ENCODE data around the gene HECW1.

HECW1 gene

GRCh38 chr7:43385309-43385680, 272.8 kb downstream of the HECW1 start:
- no peak for DNase-seq

DNA sequence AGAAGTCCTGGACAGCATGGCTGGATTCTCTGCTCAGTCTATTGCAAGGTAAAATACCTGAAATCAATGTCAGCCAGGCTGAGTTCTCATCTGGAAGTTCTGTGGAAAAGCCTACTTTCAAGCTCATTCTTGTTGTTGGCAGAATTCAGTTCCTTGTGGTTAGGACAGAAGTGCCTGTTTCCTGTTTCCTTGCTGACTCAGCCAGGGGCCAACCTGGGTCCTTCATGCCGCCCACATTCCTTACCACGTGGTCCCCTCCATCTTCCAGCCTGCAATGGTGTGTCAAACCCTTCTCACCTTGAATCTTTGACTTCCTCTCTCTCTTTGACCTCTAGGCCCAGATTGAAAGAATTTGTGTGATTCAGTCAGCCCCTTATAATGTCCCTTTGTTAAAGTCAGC, 273.4 kb downstream of the HECW1 start:
- DNase-seq = no peak

GRCh38 chr7:43387932-43388331, 275.5 kb downstream of the HECW1 start:
- no peak for DNase-seq

- no peak for DNase-seq
Observed at GRCh38 chr7:43390576-43390975, 278.1 kb downstream of the HECW1 start.

DNA sequence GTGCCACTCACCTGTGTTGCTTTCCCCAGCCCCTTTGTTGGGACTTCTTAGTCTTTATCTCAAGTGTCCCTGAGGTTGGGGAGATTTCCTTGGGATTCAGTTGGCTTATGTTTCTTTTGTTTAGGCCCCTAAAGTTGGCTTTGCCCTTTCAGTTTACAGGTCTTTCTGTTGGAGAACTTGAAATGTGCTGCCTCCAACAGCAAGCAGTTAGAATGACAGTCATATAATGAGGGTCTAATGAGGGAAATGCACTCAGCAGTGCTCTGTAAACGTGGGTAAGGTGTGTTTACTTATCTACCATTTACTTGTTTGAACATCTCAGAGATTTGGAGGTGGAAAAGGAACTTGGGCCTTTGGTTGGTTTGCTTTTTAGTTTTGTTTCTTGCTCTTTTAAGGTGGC, 279.1 kb downstream of the HECW1 start:
- DNase-seq = no peak

- no peak for DNase-seq
Observed at GRCh38 chr7:43392638-43393330, 280.3 kb downstream of the HECW1 start.

DNA sequence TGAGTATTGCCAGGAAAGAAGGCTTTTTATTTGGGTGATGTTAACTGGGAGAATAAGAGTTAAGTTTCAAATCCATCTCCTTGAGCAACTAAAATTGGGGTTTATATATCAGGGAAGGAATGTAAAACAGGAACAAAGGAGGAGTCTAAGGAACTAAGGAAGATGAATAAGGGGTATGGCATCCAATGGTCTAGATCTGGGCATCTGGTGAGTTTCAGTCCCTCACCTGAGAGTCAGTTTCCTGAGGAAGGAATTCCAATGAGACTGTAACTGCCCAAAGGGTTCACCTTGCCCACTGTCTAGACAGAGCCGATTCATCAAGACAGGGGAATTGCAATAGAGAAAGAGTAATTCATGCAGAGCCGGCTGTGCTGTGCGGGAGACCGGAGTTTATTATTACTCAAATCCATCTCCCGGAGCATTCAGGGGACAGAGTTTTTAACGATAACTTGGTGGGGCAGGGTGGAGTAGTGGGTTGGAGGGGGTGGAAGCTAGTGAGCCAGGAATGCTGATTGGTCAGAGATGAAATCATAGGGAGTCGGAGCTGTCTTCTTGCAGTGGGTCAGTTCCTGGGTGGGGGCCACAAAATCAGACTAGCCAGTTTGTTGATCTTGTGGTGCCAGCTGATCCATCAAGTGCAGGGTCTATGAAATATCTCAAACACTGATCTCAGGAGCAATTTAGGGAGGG, 282.1 kb downstream of the HECW1 start:
- DNase-seq = no peak

DNA sequence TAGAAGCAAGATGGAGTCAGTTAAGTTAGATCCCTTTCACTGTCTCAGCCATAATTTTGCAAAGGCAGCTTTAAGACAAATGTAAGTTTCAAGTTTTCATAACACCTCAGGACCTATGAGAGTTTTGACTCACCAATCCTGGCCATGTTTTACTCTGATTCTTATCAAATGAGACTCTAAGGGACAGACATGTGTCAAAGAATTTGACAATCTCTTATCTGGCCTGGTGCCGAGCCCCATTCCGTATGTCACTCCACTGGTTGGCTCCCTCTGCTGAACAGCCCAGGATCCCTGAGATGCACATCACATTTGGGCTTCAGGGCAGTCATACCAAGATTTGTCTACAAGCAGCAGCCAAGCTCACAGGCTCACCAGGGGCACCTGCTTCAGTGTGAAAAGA, 282.9 kb downstream of the HECW1 start:
- no peak for DNase-seq

- DNase-seq = no peak
Observed at GRCh38 chr7:43396187-43396740, 283.8 kb downstream of the HECW1 start.

DNA sequence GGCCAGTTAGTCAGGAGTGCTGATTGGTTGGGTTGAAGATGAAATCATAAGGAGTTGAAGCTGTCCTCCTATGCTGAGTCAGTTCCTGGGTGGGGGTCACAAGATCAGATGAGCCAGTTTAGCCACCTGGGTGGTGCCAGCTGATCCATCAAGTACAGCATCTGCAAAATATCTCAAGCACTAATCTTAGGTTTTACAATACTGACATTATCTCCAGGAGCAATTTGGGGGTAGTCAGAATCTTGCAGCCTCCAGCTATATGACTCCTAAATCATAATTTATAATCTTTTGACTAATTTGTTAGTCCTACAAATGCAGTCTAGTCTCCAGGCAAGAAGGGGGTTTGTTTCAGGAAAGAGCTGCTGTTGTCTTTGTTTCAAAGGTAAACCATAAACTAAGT, 286.4 kb downstream of the HECW1 start:
- no peak for DNase-seq

DNA sequence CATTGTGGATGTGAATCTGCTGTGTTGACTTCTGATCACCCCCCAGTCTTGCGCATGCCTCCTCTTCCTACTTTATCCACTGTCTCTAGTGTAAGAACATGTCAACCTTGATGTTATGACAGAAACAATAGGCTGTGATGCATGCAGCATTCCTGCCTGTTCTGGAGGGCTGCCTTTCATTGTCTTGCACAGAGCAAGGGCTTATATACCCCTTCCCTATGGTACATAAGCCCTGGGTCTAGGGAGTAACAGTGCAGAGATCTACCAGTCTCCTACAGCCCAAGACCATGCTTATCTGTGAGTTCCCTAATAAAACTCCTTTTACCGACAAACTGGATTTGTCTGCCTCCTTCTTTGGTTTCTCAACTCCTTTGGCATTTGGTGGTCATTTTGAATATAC, 293.5 kb downstream of the HECW1 start:
- DNase-seq = no peak

GRCh38 chr7:43406961-43407360, 294.5 kb downstream of the HECW1 start:
- DNase-seq = no peak

DNA sequence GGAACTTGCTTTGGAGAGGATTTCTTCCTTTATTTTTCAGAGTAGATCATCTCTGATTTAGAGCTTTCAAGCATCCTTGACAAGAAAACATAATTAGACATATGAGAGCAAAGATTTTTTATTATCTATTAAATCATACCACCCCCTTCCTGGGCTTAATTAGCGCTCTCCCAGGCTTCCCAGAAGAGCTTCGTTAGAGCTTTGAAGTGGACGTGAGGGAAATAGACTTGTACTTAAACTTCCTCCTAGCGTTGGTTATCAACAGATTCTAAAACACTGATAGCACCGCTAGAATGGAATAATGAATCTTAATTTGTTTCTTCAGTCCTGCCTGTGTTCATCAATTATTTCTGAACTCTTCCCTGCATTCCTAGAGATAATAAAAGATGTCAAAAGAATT, 296.5 kb downstream of the HECW1 start:
- DNase-seq = no peak

DNA sequence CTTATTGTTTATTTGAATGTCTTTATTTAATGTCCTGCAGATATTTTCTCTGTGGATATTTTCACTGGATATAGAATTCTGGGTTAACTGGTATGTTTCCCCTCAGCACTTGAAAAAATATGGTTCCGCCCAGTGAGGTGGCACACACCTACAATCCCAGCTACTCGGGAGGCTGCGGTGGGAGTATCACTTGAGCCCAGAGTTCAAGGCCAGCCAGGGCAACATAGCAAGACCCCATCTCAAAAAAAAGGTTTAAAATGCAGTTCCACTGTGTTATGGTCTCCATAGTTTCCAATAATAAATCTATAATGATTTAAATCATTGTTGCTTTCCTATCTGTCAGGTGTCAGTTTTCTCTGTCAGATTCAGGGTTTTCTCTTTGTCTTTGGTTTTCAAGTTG, 305.0 kb downstream of the HECW1 start:
- no peak for DNase-seq

DNA sequence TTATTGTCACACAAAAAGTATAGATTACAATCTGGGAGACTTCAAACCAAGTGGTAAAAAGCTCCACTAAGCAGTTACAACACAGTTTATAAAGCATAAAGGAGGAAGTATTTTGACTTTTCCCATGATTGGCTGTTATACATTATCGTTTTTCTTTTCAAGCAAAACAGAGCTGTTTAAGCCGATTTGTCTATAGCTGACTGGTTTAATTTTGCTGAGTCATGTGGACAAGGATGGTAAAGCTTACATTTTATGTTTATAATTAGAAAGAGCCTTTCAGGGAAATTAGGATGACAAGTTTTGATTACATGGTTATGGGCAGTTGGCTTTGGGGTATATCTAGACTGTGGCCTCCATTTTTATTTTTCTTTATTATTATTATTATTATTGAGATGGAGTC, 318.0 kb downstream of the HECW1 start:
- no peak for DNase-seq

- no peak for DNase-seq
Observed at GRCh38 chr7:43431020-43431595, 318.7 kb downstream of the HECW1 start.

DNA sequence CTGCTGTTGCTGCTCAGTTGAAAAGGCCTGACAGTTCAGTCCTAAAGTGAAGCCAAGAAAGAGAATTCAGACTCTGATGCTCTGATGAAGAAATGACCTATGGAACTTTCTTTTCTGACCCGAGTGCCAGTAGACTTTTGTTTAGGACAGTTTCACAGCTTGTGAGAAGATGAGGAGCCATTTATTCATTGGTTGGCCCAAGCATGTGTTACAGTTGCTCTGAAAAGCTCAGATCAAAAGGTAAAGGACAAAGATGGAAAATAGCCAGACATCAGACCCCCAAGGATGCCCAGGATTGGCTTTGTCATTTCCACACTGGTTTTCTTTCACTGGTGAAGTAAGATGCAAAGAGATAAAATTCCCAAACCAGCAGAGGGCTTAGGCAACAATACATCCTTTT, 321.2 kb downstream of the HECW1 start:
- no peak for DNase-seq

GRCh38 chr7:43437001-43437400, 324.6 kb downstream of the HECW1 start:
- no peak for DNase-seq

GRCh38 chr7:43438897-43439479, 326.5 kb downstream of the HECW1 start:
- no peak for DNase-seq

- DNase-seq = peak in 4 of 6 experiments; percentile 6 to 21 (median 14)
Observed at GRCh38 chr7:43439631-43440401, 327.4 kb downstream of the HECW1 start.

DNA sequence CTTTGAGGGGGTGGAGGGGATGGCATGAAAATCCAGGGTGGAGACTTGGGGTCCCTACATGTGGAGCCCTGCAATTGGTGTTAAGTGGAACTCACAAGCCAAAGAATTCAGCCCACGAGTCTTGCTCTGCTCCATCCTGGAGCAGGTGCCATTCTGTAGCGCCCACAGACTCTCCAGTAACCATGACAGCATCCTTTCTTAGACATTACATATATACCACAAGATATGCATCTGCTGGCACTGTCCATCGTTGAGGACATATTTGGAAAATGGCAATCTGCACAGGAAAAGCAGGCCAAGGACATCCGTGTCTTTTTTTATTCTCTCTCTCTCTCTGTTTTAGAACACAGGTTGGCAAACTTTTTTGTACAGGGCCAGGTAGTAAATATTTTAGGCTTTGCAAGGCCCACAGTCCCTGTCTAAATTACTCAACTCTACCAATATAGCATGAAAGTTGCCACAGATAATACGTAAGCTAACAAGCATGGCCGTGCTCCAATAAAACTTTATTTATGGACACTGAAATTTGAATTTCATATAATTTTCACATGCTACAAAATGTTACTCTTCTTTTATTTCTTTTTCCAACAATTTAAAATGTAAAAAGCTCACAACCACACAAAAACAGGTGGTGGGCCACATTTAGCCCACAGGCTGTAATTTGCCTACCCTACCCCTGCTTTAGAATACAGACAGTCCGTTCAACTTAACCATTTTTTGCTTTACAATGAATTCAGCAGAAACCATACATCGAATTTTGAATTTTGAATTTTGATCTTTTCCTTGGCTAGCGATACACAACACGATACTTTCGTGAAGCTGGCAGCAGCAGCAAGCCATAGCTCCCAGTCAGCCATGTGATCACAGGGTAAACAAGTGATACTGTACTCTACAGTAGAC, 329.0 kb downstream of the HECW1 start:
- DNase-seq = no peak

- DNase-seq = no peak
Observed at GRCh38 chr7:43443381-43443780, 330.9 kb downstream of the HECW1 start.

Data from stimulated activated naive CD4-positive, alpha-beta T cell (primary cell).